Glutamatergic neuron (in vitro differentiated cells): Measurements from ENCODE around the gene STXBP5L. TPM values are rescaled to one million over a fixed set of nuclear protein-coding genes. Genes with fewer than 3 reads are reported as not detected.
"Not testable (repeated sequence)": the region's sequence is repeated elsewhere in the genome, so short reads cannot be mapped to it uniquely, and the experiment has no call there.

Experiments used
- DNase-seq: peaks from one replicate; pipeline ENCODE4 v3.0.0; 2022
- H3K27ac Mint-ChIP-seq: one replicate; pipeline ENCODE4 v1.8.0; 2020; ENCODE audit warnings: mild to moderate bottlenecking, mixed read lengths, inconsistent platforms; ENCODE audit not compliant: unreplicated experiment
- H3K27me3 Mint-ChIP-seq: one replicate; pipeline ENCODE4 v1.8.0; 2020; ENCODE audit warnings: mild to moderate bottlenecking, moderate library complexity, mixed read lengths, inconsistent platforms; ENCODE audit not compliant: unreplicated experiment
- H3K36me3 Mint-ChIP-seq: one replicate; pipeline ENCODE4 v1.8.0; 2020; ENCODE audit warnings: mild to moderate bottlenecking, mixed read lengths, inconsistent platforms; ENCODE audit not compliant: unreplicated experiment
- H3K4me1 Mint-ChIP-seq: one replicate; pipeline ENCODE4 v1.8.0; 2020; ENCODE audit warnings: mild to moderate bottlenecking, low read depth, mixed read lengths, inconsistent platforms; ENCODE audit not compliant: unreplicated experiment
- H3K4me3 Mint-ChIP-seq: one replicate; pipeline ENCODE4 v1.8.0; 2020; ENCODE audit warnings: mild to moderate bottlenecking, mixed read lengths, inconsistent platforms; ENCODE audit not compliant: unreplicated experiment
- H3K9me3 Mint-ChIP-seq: one replicate; pipeline ENCODE4 v1.8.0; 2020; ENCODE audit warnings: mild to moderate bottlenecking, moderate library complexity, mixed read lengths, inconsistent platforms; ENCODE audit not compliant: unreplicated experiment
- CTCF ChIP-seq: fragments of 200-600 bp; sonication (generic); IDR thresholded peaks from one replicate; pipeline ENCODE4 v1.5.0; 2021; ENCODE audit not compliant: partially characterized antibody, unreplicated experiment
- total RNA-seq: library from RNA; stranded (reverse); fragmentation: NEBNext Ultra II Directional; extraction: Animal tissue kit (Norgen Biotek cat#: 25700); gene quantifications from one replicate; pipeline ENCODE4 v1.2.1, GENCODE V29; 2021; ENCODE audit not compliant: unreplicated experiment

Gene STXBP5L
- total RNA-seq, 1 donor from 2014 or later = 54.7 TPM

- TF ChIP-seq CTCF = no peak
- H3K4me3 Mint-ChIP-seq = no peak overlapping the region
- H3K4me1 Mint-ChIP-seq = no peaks in the 10 kb centered on the region
- H3K27me3 Mint-ChIP-seq = no peaks in the 10 kb centered on the region
- no peaks in the 10 kb centered on the region for H3K9me3 Mint-ChIP-seq
- H3K27ac Mint-ChIP-seq = no peak overlapping the region
- peaks cover 8% of the 10 kb centered on the region for H3K36me3 Mint-ChIP-seq
- no peak for DNase-seq
These were observed 454.2 kb downstream of the STXBP5L start for GRCh38 chr3:121362035-121362734.

GRCh38 chr3:121388308-121388707 is 480.3 kb downstream of the STXBP5L start:
- not testable (repeated sequence) for H3K9me3 Mint-ChIP-seq, H3K4me3 Mint-ChIP-seq, H3K27me3 Mint-ChIP-seq, DNase-seq, H3K27ac Mint-ChIP-seq, H3K4me1 Mint-ChIP-seq
- H3K36me3 Mint-ChIP-seq = peaks cover 13% of the 10 kb centered on the region

- not testable (repeated sequence) for H3K4me1 Mint-ChIP-seq, DNase-seq, H3K4me3 Mint-ChIP-seq, H3K27me3 Mint-ChIP-seq, H3K36me3 Mint-ChIP-seq, H3K9me3 Mint-ChIP-seq, H3K27ac Mint-ChIP-seq
These were observed 488.0 kb downstream of the STXBP5L start for GRCh38 chr3:121395967-121396366.

- H3K9me3 Mint-ChIP-seq, H3K36me3 Mint-ChIP-seq, H3K4me3 Mint-ChIP-seq, H3K27me3 Mint-ChIP-seq, H3K27ac Mint-ChIP-seq, DNase-seq, H3K4me1 Mint-ChIP-seq: not testable (repeated sequence)
These were observed 490.0 kb downstream of the STXBP5L start for GRCh38 chr3:121398051-121398450.

- peaks cover 4% of the 10 kb centered on the region for H3K36me3 Mint-ChIP-seq
- peaks cover 2% of the 10 kb centered on the region for H3K27me3 Mint-ChIP-seq
- H3K4me3 Mint-ChIP-seq = no peak overlapping the region
- H3K9me3 Mint-ChIP-seq = peaks cover 4% of the 10 kb centered on the region
- H3K27ac Mint-ChIP-seq = no peak overlapping the region
- no peaks in the 10 kb centered on the region for H3K4me1 Mint-ChIP-seq
- TF ChIP-seq CTCF = no peak
- no peak for DNase-seq
These were observed 491.8 kb downstream of the STXBP5L start for GRCh38 chr3:121399820-121400219.

GRCh38 chr3:121405631-121406030 is 497.6 kb downstream of the STXBP5L start:
- H3K36me3 Mint-ChIP-seq = no peaks in the 10 kb centered on the region
- no peak for DNase-seq
- H3K27ac Mint-ChIP-seq = no peak overlapping the region
- H3K9me3 Mint-ChIP-seq = no peaks in the 10 kb centered on the region
- H3K4me3 Mint-ChIP-seq = no peak overlapping the region
- no peaks in the 10 kb centered on the region for H3K4me1 Mint-ChIP-seq
- H3K27me3 Mint-ChIP-seq = no peaks in the 10 kb centered on the region
- TF ChIP-seq CTCF = no peak
